Mucosa of stomach (tissue), 1 donor: ENCODE data around the gene TRAF1.

Source experiments
- H3K27me3 ChIP-seq: one replicate; pipeline ENCODE4 v1.7.0; 2013; ENCODE audit warnings: mild to moderate bottlenecking, low read length; ENCODE audit not compliant: control insufficient read depth, insufficient read depth
- H3K36me3 ChIP-seq: one replicate; pipeline ENCODE4 v1.7.0; 2013; ENCODE audit warnings: low read length; ENCODE audit not compliant: control insufficient read depth, insufficient read depth
- H3K4me1 ChIP-seq: one replicate; pipeline ENCODE4 v1.7.0; 2013; ENCODE audit warnings: mild to moderate bottlenecking, low read length; ENCODE audit not compliant: control insufficient read depth, insufficient read depth
- H3K4me3 ChIP-seq: one replicate; pipeline ENCODE4 v1.7.0; 2013; ENCODE audit warnings: low read length
- H3K9ac ChIP-seq: one replicate; pipeline ENCODE4 v1.7.0; 2013; ENCODE audit warnings: mild to moderate bottlenecking, low read length, moderate library complexity
- H3K9me3 ChIP-seq: one replicate; pipeline ENCODE4 v1.7.0; 2013; ENCODE audit warnings: mild to moderate bottlenecking, low read length, moderate library complexity; ENCODE audit not compliant: control insufficient read depth
- donor health status: Pancreatic carcinoma.

Gene TRAF1

GRCh38 chr9:120894321-120895148, 32.1 kb downstream of the TRAF1 start:
- Histone ChIP-seq H3K36me3 (no peaks in the 10 kb centered on the region), H3K27me3 (peaks cover 6% of the 10 kb centered on the region), H3K9ac (peak overlapping the region; percentile 25), H3K9me3 (no peaks in the 10 kb centered on the region), H3K4me3 (peak overlapping the region; percentile 19), H3K4me1 (peaks cover 7% of the 10 kb centered on the region)

GRCh38 chr9:120893611-120894307, 32.8 kb downstream of the TRAF1 start:
- no peak overlapping the region for H3K9ac ChIP-seq
- H3K9me3 ChIP-seq: no peaks in the 10 kb centered on the region
- H3K4me1 ChIP-seq: peaks cover 7% of the 10 kb centered on the region
- H3K27me3 ChIP-seq: peaks cover 7% of the 10 kb centered on the region
- no peak overlapping the region for H3K4me3 ChIP-seq
- no peaks in the 10 kb centered on the region for H3K36me3 ChIP-seq

DNA sequence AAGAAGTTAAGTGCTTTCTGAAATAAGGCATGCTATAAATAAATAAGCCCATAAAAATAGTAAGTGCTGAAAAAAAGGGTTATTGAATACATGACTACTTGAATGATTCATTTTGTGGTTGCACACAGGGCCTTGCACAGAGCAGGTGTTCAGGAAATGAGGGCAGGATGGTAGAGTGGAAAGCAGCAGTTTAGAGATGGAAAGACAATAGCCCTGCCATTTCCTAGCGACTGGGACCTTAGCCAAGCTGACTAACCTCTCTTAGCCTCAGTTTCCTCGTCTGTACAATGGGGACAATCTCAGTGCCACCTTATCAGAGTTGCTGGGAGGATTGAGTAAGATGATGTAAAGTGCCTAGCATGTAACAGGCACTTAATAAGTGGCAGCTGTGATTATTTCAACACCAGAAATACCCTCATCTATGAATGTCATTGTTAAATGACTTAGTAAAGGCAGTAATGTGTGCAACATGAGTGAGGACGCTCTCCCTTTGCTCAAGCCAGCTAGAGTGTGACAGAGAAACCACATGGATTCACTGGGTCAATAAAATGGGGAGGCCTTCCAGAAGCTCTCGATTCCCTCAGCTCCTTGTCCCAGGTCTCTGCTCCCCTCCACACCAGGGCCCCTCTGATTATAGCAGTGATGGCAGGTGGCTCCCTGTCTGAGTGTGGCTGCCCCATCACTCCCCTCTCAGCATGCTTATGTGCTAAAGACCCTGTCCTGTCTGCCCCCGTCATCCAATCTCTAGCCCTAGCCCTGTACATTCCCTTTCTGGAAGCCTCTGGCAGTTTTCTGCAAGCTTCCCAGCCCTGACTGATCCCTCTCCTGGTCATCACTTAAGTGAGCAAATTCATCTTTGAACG, 33.6 kb downstream of the TRAF1 start:
- H3K4me1 ChIP-seq: peaks cover 7% of the 10 kb centered on the region
- no peaks in the 10 kb centered on the region for H3K36me3 ChIP-seq

DNA sequence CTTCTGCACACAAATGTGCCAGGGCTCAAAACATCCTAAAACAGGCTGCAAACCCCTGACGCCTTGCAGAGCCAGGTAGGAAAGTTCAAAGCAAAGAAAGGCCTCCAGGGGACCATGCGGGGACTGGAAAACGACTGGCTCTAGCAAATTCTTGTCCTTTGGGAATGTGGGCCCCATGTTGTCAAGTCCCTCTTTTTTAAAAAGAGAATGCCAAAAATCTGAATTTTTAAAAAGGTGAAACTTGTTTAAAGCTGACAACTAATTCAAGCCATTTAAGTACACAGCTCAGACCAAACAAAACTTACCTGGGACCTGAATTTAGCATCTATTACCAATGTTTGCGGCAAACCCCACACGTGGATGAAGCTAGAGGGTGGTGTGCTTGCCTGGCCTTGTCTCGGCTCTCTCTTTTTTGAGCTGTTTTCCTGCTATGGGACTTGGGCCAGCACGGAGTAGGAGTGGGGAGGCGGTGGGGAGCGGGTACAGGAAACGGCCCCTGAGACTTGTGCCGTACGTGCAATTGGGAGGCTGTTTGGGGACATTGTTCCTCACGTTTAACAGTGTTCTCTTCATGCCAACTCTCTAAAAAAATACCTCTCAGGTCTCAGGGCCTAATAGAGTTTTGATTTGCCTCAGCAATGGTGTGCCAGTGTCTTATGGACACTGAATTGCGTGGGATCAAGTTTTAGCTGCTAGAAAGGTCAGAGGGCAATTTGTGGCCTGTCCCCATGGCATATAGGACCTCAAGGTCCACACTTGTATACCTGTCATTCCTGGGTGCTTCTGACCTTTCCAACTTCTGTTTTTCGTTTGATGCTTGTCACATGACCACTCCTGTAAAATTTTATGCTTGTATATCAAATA, 34.5 kb downstream of the TRAF1 start:
- Histone ChIP-seq H3K9ac (no peak overlapping the region), H3K27me3 (peaks cover 10% of the 10 kb centered on the region), H3K9me3 (no peaks in the 10 kb centered on the region), H3K36me3 (no peaks in the 10 kb centered on the region), H3K4me3 (no peak overlapping the region), H3K4me1 (peaks cover 7% of the 10 kb centered on the region)

More for the DNA sequence above, 33.6 kb downstream of the TRAF1 start:
- H3K9me3 ChIP-seq: no peaks in the 10 kb centered on the region
- H3K27me3 ChIP-seq: peaks cover 10% of the 10 kb centered on the region
- no peak overlapping the region for H3K4me3 ChIP-seq
- no peak overlapping the region for H3K9ac ChIP-seq

- no peaks in the 10 kb centered on the region for H3K36me3 ChIP-seq
- H3K9ac ChIP-seq: no peak overlapping the region
- no peak overlapping the region for H3K4me3 ChIP-seq
- peaks cover 10% of the 10 kb centered on the region for H3K27me3 ChIP-seq
- H3K4me1 ChIP-seq: peaks cover 7% of the 10 kb centered on the region
- H3K9me3 ChIP-seq: no peaks in the 10 kb centered on the region
These were observed 35.2 kb downstream of the TRAF1 start for GRCh38 chr9:120891245-120891883.

DNA sequence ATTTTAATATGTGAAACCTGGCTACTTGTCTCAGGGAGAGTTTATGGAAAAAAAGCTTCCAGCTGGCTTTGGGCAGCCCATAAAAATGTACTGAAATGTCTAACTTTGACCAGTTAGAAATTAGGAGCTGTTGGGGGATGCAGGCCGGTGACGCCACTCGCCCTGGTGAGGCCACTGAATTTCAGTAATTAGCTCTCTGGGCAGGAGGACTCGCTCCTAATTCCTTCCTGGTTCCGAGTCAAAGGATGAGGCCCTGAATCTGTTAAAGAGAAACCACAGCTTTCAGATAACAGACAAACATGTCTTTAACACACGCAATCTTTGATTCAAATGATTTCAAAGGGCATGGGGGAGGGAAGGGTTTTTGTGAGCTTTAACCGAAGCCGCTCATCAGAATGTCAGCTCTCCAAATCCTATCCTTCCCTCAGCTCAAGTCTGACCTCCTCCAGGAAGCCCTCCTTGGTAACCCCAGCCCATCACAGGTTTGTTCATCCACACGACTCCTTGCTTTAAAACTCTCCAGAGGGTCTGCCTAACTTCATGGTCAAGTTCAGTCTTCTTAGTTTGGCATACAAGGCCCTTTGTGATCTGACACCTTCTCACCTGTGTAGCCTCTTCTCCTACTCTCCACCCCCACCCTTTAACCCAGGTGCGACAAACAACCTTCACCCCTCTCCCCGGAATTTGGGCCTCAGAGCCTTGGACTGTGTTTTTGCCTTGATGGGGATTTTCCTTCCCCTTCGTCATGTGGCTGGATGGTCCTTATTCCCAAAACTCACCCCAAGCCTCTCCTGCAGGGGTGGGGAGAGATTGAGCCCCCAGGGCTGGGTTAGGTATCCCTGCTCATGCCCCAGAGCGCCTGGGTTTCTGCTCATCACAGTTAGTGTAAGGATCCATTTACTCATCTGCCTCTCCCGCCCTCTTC, 36.0 kb downstream of the TRAF1 start:
- peaks cover 7% of the 10 kb centered on the region for H3K4me1 ChIP-seq
- no peaks in the 10 kb centered on the region for H3K9me3 ChIP-seq
- H3K9ac ChIP-seq: no peak overlapping the region

GRCh38 chr9:120889606-120890271, 36.9 kb downstream of the TRAF1 start:
- no peaks in the 10 kb centered on the region for H3K36me3 ChIP-seq
- H3K9ac ChIP-seq: no peak overlapping the region
- H3K4me1 ChIP-seq: peaks cover 3% of the 10 kb centered on the region
- H3K4me3 ChIP-seq: no peak overlapping the region
- peaks cover 6% of the 10 kb centered on the region for H3K27me3 ChIP-seq
- H3K9me3 ChIP-seq: no peaks in the 10 kb centered on the region

More for the DNA sequence above, 36.0 kb downstream of the TRAF1 start:
- H3K4me3 ChIP-seq: no peak overlapping the region
- no peaks in the 10 kb centered on the region for H3K36me3 ChIP-seq
- H3K27me3 ChIP-seq: peaks cover 10% of the 10 kb centered on the region

DNA sequence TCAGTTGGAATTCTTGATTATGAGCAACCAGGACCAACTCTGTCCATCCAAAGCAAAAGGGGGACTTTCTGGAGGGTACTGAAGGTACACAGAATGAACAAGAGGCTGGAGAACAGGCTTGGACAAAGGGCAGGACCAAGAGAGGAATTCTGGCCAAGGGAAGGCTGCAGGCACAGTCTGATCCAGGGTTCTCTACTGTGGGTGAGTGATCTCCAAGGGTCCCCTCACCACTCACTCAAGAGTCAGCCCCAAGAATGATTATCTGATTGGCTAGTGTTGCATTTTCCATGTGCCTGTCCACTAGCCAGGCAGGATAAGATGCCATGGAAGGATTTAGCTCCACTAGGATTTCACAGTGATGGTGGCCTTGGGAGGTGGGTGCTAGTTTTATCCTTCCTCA, 38.0 kb downstream of the TRAF1 start:
- Histone ChIP-seq H3K27me3 (peaks cover 4% of the 10 kb centered on the region), H3K4me3 (no peak overlapping the region), H3K9me3 (no peaks in the 10 kb centered on the region), H3K9ac (no peak overlapping the region), H3K36me3 (no peaks in the 10 kb centered on the region), H3K4me1 (no peaks in the 10 kb centered on the region)

GRCh38 chr9:120886490-120886967, 40.1 kb downstream of the TRAF1 start:
- Histone ChIP-seq H3K27me3 (peaks cover 4% of the 10 kb centered on the region), H3K36me3 (no peaks in the 10 kb centered on the region), H3K4me3 (no peak overlapping the region), H3K9me3 (no peaks in the 10 kb centered on the region), H3K9ac (no peak overlapping the region), H3K4me1 (no peaks in the 10 kb centered on the region)

DNA sequence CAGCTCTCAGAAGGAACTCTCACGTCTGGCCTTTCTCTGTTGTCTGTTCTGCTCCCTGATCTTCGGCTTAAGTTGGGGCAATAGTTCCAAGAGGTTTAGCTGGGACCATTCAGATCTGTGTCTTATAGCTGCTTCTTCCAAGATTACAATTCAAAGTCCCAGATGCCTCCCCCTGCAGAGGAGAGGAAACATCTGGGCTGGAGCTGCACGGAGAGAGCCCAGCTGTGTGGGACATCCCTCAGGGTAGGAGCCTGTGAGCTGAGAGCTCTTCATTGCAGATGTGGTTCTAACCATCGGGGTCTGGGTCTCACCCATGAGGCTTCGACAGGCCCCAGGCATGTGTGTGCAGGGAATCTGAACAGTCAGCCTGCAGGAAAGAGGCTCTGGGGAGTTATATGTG, 40.6 kb downstream of the TRAF1 start:
- Histone ChIP-seq H3K36me3 (no peaks in the 10 kb centered on the region), H3K27me3 (peaks cover 4% of the 10 kb centered on the region), H3K9me3 (no peaks in the 10 kb centered on the region), H3K9ac (no peak overlapping the region), H3K4me3 (no peak overlapping the region), H3K4me1 (no peaks in the 10 kb centered on the region)
